ENCODE measurements around the gene TMEM9B. TPM values are rescaled to one million over a fixed set of nuclear protein-coding genes. Genes with fewer than 3 reads are reported as not detected.

The TMEM9B gene
- polyA plus RNA-seq, 2 of the 4 experiments (the other 2 are of a cell fraction) = 35.1 to 47.3 TPM

- CTCF ChIA-PET = interaction anchor here (0.6 to 1.9 kb wide), 13 partner anchors 8 to 1388 kb away, joined by 3 to 12 read pairs (median 3); no protein-coding TSS in a partner anchor
- H3K4me2 ChIP-seq = peak within 1 kb of the TSS; percentile 94
Observed at GRCh38 chr11:8911029-8911823, 53.0 kb downstream of the TMEM9B start, which contains the start of gene AKIP1. Gene AKIP1, plus strand, starts transcription at chr11:8911189. Its CDS starts 261 bp downstream, at chr11:8911450.

GRCh38 chr11:8910649-8911026 is 53.6 kb downstream of the TMEM9B start:
- CTCF ChIA-PET = interaction anchor here (0.6 to 1.3 kb wide), 6 partner anchors 26 to 1389 kb away, joined by 3 read pairs; no protein-coding TSS in a partner anchor
- 0% methylated on average over 5 of the region's 19 CpGs for WGBS (ENCODE audit: missing lambda C conversion rate)
- Histone ChIP-seq H3K4me1 (peaks cover 48% of the 10 kb centered on the region), H3K9me3 (no peaks in the 10 kb centered on the region), H3K27ac (peak overlapping the region; percentile 98), H3K4me3 (peak overlapping the region; percentile 87), H3K4me2 (peak overlapping the region; percentile 94)
- DNase-seq (ENCODE audit: low read depth in 1 of 2, low spot score in 1 of 2) (no peak), ATAC-seq (peak; percentile 49 to 51), FAIRE-seq (no peak)
- POLR2A ChIA-PET = interaction anchor here (0.6 to 3.1 kb wide), 7 partner anchors 9 to 922 kb away, joined by 3 to 22 read pairs (median 6); partner anchors contain the start of genes RPL27A and TRIM66
- TF ChIP-seq BHLHE40 (IDR thresholded peaks at IDR 0.05; ENCODE audit: low read depth, low read length) (no peak), FOSB (CRISPR knock-in tag; IDR thresholded peaks at IDR 0.05) (no peak), HMGXB4 (CRISPR knock-in tag; IDR thresholded peaks at IDR 0.05; ENCODE audit: borderline replicate concordance) (no peak), ZSCAN20 (CRISPR knock-in tag; IDR thresholded peaks at IDR 0.05) (no peak), MAX (IDR thresholded peaks at IDR 0.05) (no peak), PHF8 (IDR thresholded peaks at IDR 0.05; ENCODE audit: borderline replicate concordance, low read depth) (no peak), CBX8 (IDR thresholded peaks at IDR 0.05) (no peak), ZC3H11A (IDR thresholded peaks at IDR 0.05) (no peak), E2F6 (IDR thresholded peaks at IDR 0.05; ENCODE audit: borderline replicate concordance, low read depth) (no peak), EP300 (IDR thresholded peaks at IDR 0.05) (no peak), ELK1 (IDR thresholded peaks at IDR 0.05; ENCODE audit: low read depth, low read length) (no peak), POLR2A (IDR thresholded peaks at IDR 0.05; ENCODE audit: low read length) (no peak), CHD4 (IDR thresholded peaks at IDR 0.05; ENCODE audit: borderline replicate concordance) (no peak), NR3C1 (IDR thresholded peaks at IDR 0.05) (no peak), RAD21 (conservative IDR thresholded peaks at IDR 0.05 in 1 of 2, IDR thresholded peaks at IDR 0.05 in 1 of 2) (no peak), EHF (CRISPR knock-in tag; IDR thresholded peaks at IDR 0.05) (no peak), CBX2 (IDR thresholded peaks at IDR 0.05; ENCODE audit: borderline replicate concordance, low read depth) (no peak), HEYL (CRISPR knock-in tag; IDR thresholded peaks at IDR 0.05) (no peak)
- TF ChIP-seq, protein P1, sequence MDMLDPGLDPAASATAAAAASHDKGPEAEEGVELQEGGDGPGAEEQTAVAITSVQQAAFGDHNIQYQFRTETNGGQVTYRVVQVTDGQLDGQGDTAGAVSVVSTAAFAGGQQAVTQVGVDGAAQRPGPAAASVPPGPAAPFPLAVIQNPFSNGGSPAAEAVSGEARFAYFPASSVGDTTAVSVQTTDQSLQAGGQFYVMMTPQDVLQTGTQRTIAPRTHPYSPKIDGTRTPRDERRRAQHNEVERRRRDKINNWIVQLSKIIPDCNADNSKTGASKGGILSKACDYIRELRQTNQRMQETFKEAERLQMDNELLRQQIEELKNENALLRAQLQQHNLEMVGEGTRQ (IDR thresholded peaks at IDR 0.05) = no peak

More at GRCh38 chr11:8911029-8911823, 53.0 kb downstream of the TMEM9B start, which contains the start of gene AKIP1:
- Histone ChIP-seq H3K4me3 (peak within 1 kb of the TSS; percentile 87), H3K4me1 (peaks cover 42% of the 10 kb centered on the region), H3K9me3 (no peaks in the 10 kb centered on the region), H3K27ac (peak within 1 kb of the TSS; percentile 98)
- under 1% methylated on average over 36 of the region's 68 CpGs for WGBS (ENCODE audit: missing lambda C conversion rate)
- FAIRE-seq (no peak), DNase-seq (ENCODE audit: low read depth in 1 of 2, low spot score in 1 of 2) (peak; percentile 92 to 93), ATAC-seq (peak; percentile 92 to 93)
- POLR2A ChIA-PET = interaction anchor here (0.6 to 3.1 kb wide), 8 partner anchors 10 to 922 kb away, joined by 3 to 22 read pairs (median 6); partner anchors contain the start of genes RPL27A, TMEM9B and TRIM66
- peak; percentile 29 for TF ChIP-seq MAX (IDR thresholded peaks at IDR 0.05)
- TF ChIP-seq ATOH8 (CRISPR knock-in tag; IDR thresholded peaks at IDR 0.05; ENCODE audit: low read depth) = no peak
- peak in 1 of 2 experiments; percentile 71; a peak in 1 of 5 replicates for TF ChIP-seq JUN (IDR thresholded peaks at IDR 0.05)
- peak; percentile 77 for TF ChIP-seq POLR2A (IDR thresholded peaks at IDR 0.05; ENCODE audit: low read length)
- TF ChIP-seq E2F6 (IDR thresholded peaks at IDR 0.05; ENCODE audit: borderline replicate concordance, low read depth) = peak; percentile 44; the same call in 1 of the 2 replicates
- TF ChIP-seq PHF8 (IDR thresholded peaks at IDR 0.05; ENCODE audit: borderline replicate concordance, low read depth) = peak; percentile 71

All from A549 (cell line).